GM11168 (cell line): ENCODE data around the gene WDR20.

Experiments
- in situ Hi-C: fragments of 300-500 bp; cut with MboI; formaldehyde crosslinking; loops from one replicate; pipeline ENCODE4 v1.12.0; 2022; ENCODE audit warnings: low sequenced_read_pairs; ENCODE audit not compliant: unreplicated experiment

The WDR20 gene

GRCh38 chr14:102213984-102214658, 74.4 kb downstream of the WDR20 start:
- in situ Hi-C loops, result no loop called here

GRCh38 chr14:102215071-102215470, 75.4 kb downstream of the WDR20 start:
- in situ Hi-C loops, result no loop called here

- in situ Hi-C loops, result no loop called here
Measured at GRCh38 chr14:102215576-102216250, 76.0 kb downstream of the WDR20 start.

- in situ Hi-C loops, result no loop called here
Measured at GRCh38 chr14:102217399-102217798, 77.7 kb downstream of the WDR20 start.

GRCh38 chr14:102217987-102218421, 78.3 kb downstream of the WDR20 start:
- in situ Hi-C loops, result no loop called here

- in situ Hi-C loops, result no loop called here
Measured at GRCh38 chr14:102218688-102219087, 79.0 kb downstream of the WDR20 start.

GRCh38 chr14:102219316-102219715, 79.6 kb downstream of the WDR20 start:
- in situ Hi-C loops, result no loop called here

GRCh38 chr14:102220031-102220430, 80.3 kb downstream of the WDR20 start:
- in situ Hi-C loops, result no loop called here

GRCh38 chr14:102221026-102221425, 81.3 kb downstream of the WDR20 start:
- in situ Hi-C loops, result no loop called here

- in situ Hi-C loops, result no loop called here
Measured at GRCh38 chr14:102222009-102222575, 82.4 kb downstream of the WDR20 start.

GRCh38 chr14:102222751-102223150, 83.1 kb downstream of the WDR20 start:
- in situ Hi-C loops, result no loop called here

GRCh38 chr14:102223682-102224081, 84.0 kb downstream of the WDR20 start:
- in situ Hi-C loops, result no loop called here

- in situ Hi-C loops, result no loop called here
Measured at GRCh38 chr14:102225386-102225785, 85.7 kb downstream of the WDR20 start.

GRCh38 chr14:102225936-102226335, 86.2 kb downstream of the WDR20 start:
- in situ Hi-C loops, result no loop called here

GRCh38 chr14:102226356-102227125, 86.8 kb downstream of the WDR20 start:
- in situ Hi-C loops, result no loop called here

- in situ Hi-C loops, result no loop called here
Measured at GRCh38 chr14:102227184-102227964, 87.7 kb downstream of the WDR20 start.

- in situ Hi-C loops, result no loop called here
Measured at GRCh38 chr14:102229071-102229738, 89.5 kb downstream of the WDR20 start.

- in situ Hi-C loops, result no loop called here
Measured at GRCh38 chr14:102229739-102230092, 90.0 kb downstream of the WDR20 start.

- in situ Hi-C loops, result no loop called here
Measured at GRCh38 chr14:102230481-102231210, 90.9 kb downstream of the WDR20 start.
